Suprapubic skin (tissue), 4 donors: Measurements from ENCODE around the gene PPP4R1. TPM values are rescaled to one million over a fixed set of nuclear protein-coding genes. Genes with fewer than 3 reads are reported as not detected.
A peak's percentile ranks its signal among the peaks of the same experiment; 100 is the strongest.

ENCODE experiments used
- DNase-seq, 2 donors: peaks; one replicate each; pipeline ENCODE4 v3.0.0-alpha.2; 2019; ENCODE audit warnings: low spot score in 2 of 2
- H3K27ac ChIP-seq: fragments of 200-600 bp; sonication (generic); one replicate; pipeline ENCODE4 v1.5.1; 2019
- H3K27me3 ChIP-seq: fragments of 200-600 bp; sonication (generic); one replicate; pipeline ENCODE4 v1.5.1; 2019
- H3K36me3 ChIP-seq: fragments of 200-600 bp; sonication (generic); one replicate; pipeline ENCODE4 v1.5.1; 2019
- H3K4me1 ChIP-seq: fragments of 200-600 bp; sonication (generic); one replicate; pipeline ENCODE4 v1.5.1; 2019
- H3K4me3 ChIP-seq: fragments of 200-600 bp; sonication (generic); one replicate; pipeline ENCODE4 v1.5.1; 2019; ENCODE audit warnings: mild to moderate bottlenecking
- H3K9me3 ChIP-seq: fragments of 200-600 bp; sonication (generic); one replicate; pipeline ENCODE4 v1.5.1; 2019
- CTCF ChIP-seq, 2 donors: fragments of 200-600 bp in 1 of 2; fragments of 450-650 bp in 1 of 2; sonication (generic) in 1 of 2; IDR thresholded peaks; one replicate each; pipeline ENCODE4 v1.5.1; 2016 to 2019; ENCODE audit warnings: antibody characterized with exemption in 2 of 2, mild to moderate bottlenecking in 1 of 2, moderate library complexity in 1 of 2
- EP300 ChIP-seq: sonication (generic); formaldehyde crosslinking; IDR thresholded peaks from one replicate; pipeline ENCODE4 v1.6.1; 2017; ENCODE audit warnings: antibody characterized with exemption
- POLR2A ChIP-seq, 2 donors: fragments of 450-650 bp; IDR thresholded peaks; one replicate each; pipeline ENCODE4 v1.6.1; 2017; ENCODE audit warnings: antibody characterized with exemption in 2 of 2, mild to moderate bottlenecking in 2 of 2, moderate library complexity in 2 of 2
- POLR2AphosphoS5 ChIP-seq, 3 donors: sonication (generic); formaldehyde crosslinking; IDR thresholded peaks; one replicate each; pipeline ENCODE4 v1.6.1; 2017; ENCODE audit warnings: antibody characterized with exemption in 3 of 3
- WGBS: methylation state at CpG from one replicate; pipeline ENCODE4 v1.1.5; 2018; 5-methylcytosine and 5-hydroxymethylcytosine counted together
- total RNA-seq, 4 donors: library from RNA; depleted of rRNA; stranded (reverse); fragments of >200 nt; gene quantifications; one replicate each; pipeline ENCODE4 v1.1.0, GENCODE V29; 2016

Gene PPP4R1
- total RNA-seq, 4 donors from 2014 or later: 82.3 to 153 (median 113) TPM

GRCh38 chr18:9617006-9617542 is 2.7 kb upstream of the PPP4R1 start:
- H3K9me3 ChIP-seq: no peaks in the 10 kb centered on the region
- peaks cover 27% of the 10 kb centered on the region for H3K4me1 ChIP-seq
- no peak overlapping the region for H3K27ac ChIP-seq
- TF ChIP-seq POLR2AphosphoS5 (IDR thresholded peaks at IDR 0.05) (no peak), EP300 (no peak)
- no peaks in the 10 kb centered on the region for H3K27me3 ChIP-seq
- 83% methylated on average over 4 of the region's 5 CpGs for WGBS
- no peak for DNase-seq
- H3K4me3 ChIP-seq: no peak overlapping the region
- no peaks in the 10 kb centered on the region for H3K36me3 ChIP-seq

GRCh38 chr18:9616049-9616448 is 1.7 kb upstream of the PPP4R1 start:
- H3K9me3 ChIP-seq: no peaks in the 10 kb centered on the region
- no peaks in the 10 kb centered on the region for H3K27me3 ChIP-seq
- TF ChIP-seq POLR2AphosphoS5 (IDR thresholded peaks at IDR 0.05): no peak
- TF ChIP-seq POLR2A (IDR thresholded peaks at IDR 0.05): no peak
- no peak for TF ChIP-seq CTCF (IDR thresholded peaks at IDR 0.05)
- no peak for TF ChIP-seq EP300
- peaks cover 6% of the 10 kb centered on the region for H3K36me3 ChIP-seq
- H3K4me1 ChIP-seq: peaks cover 37% of the 10 kb centered on the region
- DNase-seq: no peak
- WGBS: 86% methylated on average over 2 of the region's 2 CpGs
- H3K27ac ChIP-seq: no peak overlapping the region
- H3K4me3 ChIP-seq: no peak overlapping the region

- Histone ChIP-seq H3K27ac (peak overlapping the region; percentile 99), H3K4me3 (peak overlapping the region; percentile 93), H3K4me1 (peaks cover 41% of the 10 kb centered on the region), H3K9me3 (no peaks in the 10 kb centered on the region), H3K27me3 (no peaks in the 10 kb centered on the region), H3K36me3 (peaks cover 8% of the 10 kb centered on the region)
- WGBS: 30% methylated on average over 13 of the region's 13 CpGs
- no peak for DNase-seq
- no peak for TF ChIP-seq CTCF (IDR thresholded peaks at IDR 0.05)
- no peak for TF ChIP-seq POLR2A (IDR thresholded peaks at IDR 0.05)
- TF ChIP-seq EP300: no peak
- no peak for TF ChIP-seq POLR2AphosphoS5 (IDR thresholded peaks at IDR 0.05)
Observed at GRCh38 chr18:9615280-9615797, 980 bp upstream of the PPP4R1 start.

- under 1% methylated on average over 20 of the region's 78 CpGs for WGBS
- Histone ChIP-seq H3K36me3 (peaks cover 8% of the 10 kb centered on the region), H3K4me3 (peak overlapping the region; percentile 93), H3K27ac (peak overlapping the region; percentile 99), H3K4me1 (peaks cover 53% of the 10 kb centered on the region), H3K27me3 (no peaks in the 10 kb centered on the region), H3K9me3 (no peaks in the 10 kb centered on the region)
- TF ChIP-seq EP300: no peak
- TF ChIP-seq POLR2A (IDR thresholded peaks at IDR 0.05): peak in 1 of 2 donors; percentile 8
- peak in 1 of 3 donors; percentile 26 for TF ChIP-seq POLR2AphosphoS5 (IDR thresholded peaks at IDR 0.05)
- DNase-seq: peak; percentile 85 to 87
Observed at GRCh38 chr18:9613550-9614400, 584 bp downstream of the PPP4R1 start.

GRCh38 chr18:9612977-9613376 is 1.4 kb downstream of the PPP4R1 start:
- no peaks in the 10 kb centered on the region for H3K27me3 ChIP-seq
- peak overlapping the region; percentile 99 for H3K27ac ChIP-seq
- H3K4me3 ChIP-seq: peak overlapping the region; percentile 93
- peaks cover 59% of the 10 kb centered on the region for H3K4me1 ChIP-seq
- no peaks in the 10 kb centered on the region for H3K9me3 ChIP-seq
- WGBS: 23% methylated on average over 3 of the region's 3 CpGs
- H3K36me3 ChIP-seq: peaks cover 8% of the 10 kb centered on the region
- no peak for TF ChIP-seq POLR2AphosphoS5 (IDR thresholded peaks at IDR 0.05)
- TF ChIP-seq EP300: no peak
- no peak for TF ChIP-seq POLR2A (IDR thresholded peaks at IDR 0.05)
- TF ChIP-seq CTCF (IDR thresholded peaks at IDR 0.05): no peak
- no peak for DNase-seq

GRCh38 chr18:9612215-9612830 is 2.0 kb downstream of the PPP4R1 start:
- TF ChIP-seq CTCF (IDR thresholded peaks at IDR 0.05) (peak; percentile 38 to 49), POLR2AphosphoS5 (IDR thresholded peaks at IDR 0.05) (no peak)
- peaks cover 60% of the 10 kb centered on the region for H3K4me1 ChIP-seq
- no peak overlapping the region for H3K27ac ChIP-seq
- H3K27me3 ChIP-seq: no peaks in the 10 kb centered on the region
- H3K36me3 ChIP-seq: peaks cover 8% of the 10 kb centered on the region
- DNase-seq: no peak
- 58% methylated on average over 3 of the region's 3 CpGs for WGBS
- no peaks in the 10 kb centered on the region for H3K9me3 ChIP-seq
- peak overlapping the region; percentile 93 for H3K4me3 ChIP-seq
